ENCODE data around the gene TFCP2.

- TF ChIP-seq CTCF (IDR thresholded peaks at IDR 0.05; ENCODE audit: insufficient read depth, low read length, poor library complexity, severe bottlenecking) (no peak), EZH2phosphoT487 (conservative IDR thresholded peaks at IDR 0.05; ENCODE audit: low read length) (no peak)
Observed at GRCh38 chr12:51197736-51198567, 25.0 kb upstream of the TFCP2 start.

Data from SU-DHL-6 (cell line).